ENCODE data around the gene IRX2. TPM values are rescaled to one million over a fixed set of nuclear protein-coding genes. Genes with fewer than 3 reads are reported as not detected.

Gene IRX2
- total and polyA plus RNA-seq, 8 donors: 32.4 to 72.0 (median 63.3) TPM

GRCh38 chr5:2718115-2718514, 33.4 kb downstream of the IRX2 start:
- Histone ChIP-seq H3K9me3 (no peaks in the 10 kb centered on the region), H3K4me3 (no peak overlapping the region), H3K27me3 (peaks cover 0 to 5% of the 10 kb centered on the region in 2 donors), H3K36me3 (no peaks in the 10 kb centered on the region), H3K4me1 (no peaks in the 10 kb centered on the region), H3K27ac (no peak overlapping the region)
- intact Hi-C loops (cut with DNase I): no loop called here
- no peak for TF ChIP-seq CTCF (IDR thresholded peaks at IDR 0.05)
- DNase-seq: no peak
- no peak for ATAC-seq

DNA sequence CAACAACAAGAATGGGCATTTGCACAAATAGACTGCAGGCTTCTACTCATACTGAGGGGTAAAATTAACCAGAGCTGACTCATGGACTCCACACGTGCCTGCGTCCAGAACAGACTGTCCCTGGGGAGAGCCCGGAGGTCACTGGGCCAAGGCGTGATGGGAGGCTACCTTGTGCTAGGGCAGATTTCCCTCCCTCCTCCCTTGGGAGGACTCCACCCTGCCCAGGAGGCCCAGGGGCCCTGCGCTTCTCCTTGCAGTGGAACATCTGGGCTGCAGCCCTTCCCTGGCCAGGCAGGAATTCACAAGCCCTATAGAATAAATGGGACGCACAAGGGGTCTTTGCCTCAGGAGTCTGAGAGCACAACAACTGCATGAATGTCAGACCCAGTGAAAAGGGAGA, 35.6 kb downstream of the IRX2 start:
- intact Hi-C loops (cut with DNase I): no loop called here

DNA sequence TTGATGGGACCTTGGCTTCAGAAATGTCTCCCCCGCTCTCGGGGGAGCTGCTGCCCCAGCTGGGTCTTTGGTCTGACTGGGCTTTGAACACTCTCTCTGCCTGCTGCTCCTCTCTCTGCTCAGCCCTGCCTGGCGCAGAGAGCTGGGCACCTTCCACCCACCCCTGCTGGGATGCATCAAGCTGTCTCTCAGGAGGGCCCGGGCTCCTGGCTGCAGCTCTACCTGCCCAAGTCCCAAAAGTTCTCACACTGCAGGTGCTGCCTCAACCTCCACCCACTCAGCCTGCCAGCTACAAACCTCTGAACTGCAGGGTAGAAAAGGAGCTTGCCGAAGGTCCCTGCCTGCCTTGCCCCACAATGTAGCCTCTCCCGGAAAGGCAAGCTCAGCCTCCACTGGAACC, 36.7 kb downstream of the IRX2 start:
- no peak for TF ChIP-seq CTCF (IDR thresholded peaks at IDR 0.05)
- Histone ChIP-seq H3K4me1 (no peaks in the 10 kb centered on the region), H3K9me3 (no peaks in the 10 kb centered on the region), H3K36me3 (no peaks in the 10 kb centered on the region), H3K27ac (no peak overlapping the region), H3K27me3 (peaks cover 0 to under 1% of the 10 kb centered on the region in 2 donors), H3K4me3 (no peak overlapping the region)
- DNase-seq (no peak), ATAC-seq (no peak)
- intact Hi-C loops (cut with DNase I): no loop called here

More for the DNA sequence above, 35.6 kb downstream of the IRX2 start:
- Histone ChIP-seq H3K4me3 (no peak overlapping the region), H3K36me3 (no peaks in the 10 kb centered on the region), H3K27me3 (peaks cover 0 to 5% of the 10 kb centered on the region in 2 donors), H3K4me1 (no peaks in the 10 kb centered on the region), H3K27ac (no peak overlapping the region), H3K9me3 (no peaks in the 10 kb centered on the region)
- DNase-seq (no peak), ATAC-seq (no peak)
- no peak for TF ChIP-seq CTCF (IDR thresholded peaks at IDR 0.05)

DNA sequence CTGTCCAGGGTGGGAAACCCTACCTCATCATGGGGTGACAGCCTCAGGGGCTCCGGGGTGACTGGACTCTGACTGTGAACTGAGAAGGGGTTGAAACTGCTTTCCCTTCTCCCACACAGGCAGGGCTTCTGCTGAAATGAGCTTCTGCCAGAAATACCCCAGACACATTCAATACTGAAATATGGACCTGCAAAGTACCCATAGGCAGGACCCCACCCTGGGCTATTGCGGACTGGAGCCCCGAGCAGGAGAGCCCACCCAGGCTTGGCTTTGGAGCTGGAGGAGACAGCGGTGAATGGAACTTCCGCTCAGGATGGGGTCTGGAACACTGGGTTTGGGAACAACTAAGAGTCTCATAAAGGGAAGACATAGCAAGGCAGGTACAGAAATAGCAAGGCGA, 37.5 kb downstream of the IRX2 start:
- H3K27ac ChIP-seq: no peak overlapping the region
- intact Hi-C loops (cut with DNase I): no loop called here

More for the DNA sequence above, 37.5 kb downstream of the IRX2 start:
- ATAC-seq (no peak), DNase-seq (no peak)
- Histone ChIP-seq H3K9me3 (no peaks in the 10 kb centered on the region), H3K4me3 (no peak overlapping the region), H3K27me3 (no peaks in the 10 kb centered on the region), H3K4me1 (no peaks in the 10 kb centered on the region), H3K36me3 (no peaks in the 10 kb centered on the region)
- no peak for TF ChIP-seq CTCF (IDR thresholded peaks at IDR 0.05)
